C1 segment of cervical spinal cord (tissue), 14 donors: ENCODE measurements around the gene CHRNA9.

ENCODE experiments used
- DNase-seq, 14 donors: peaks; one replicate each; lab custom pipeline; 2025; lab: John Stamatoyannopoulos, UW

The CHRNA9 gene

GRCh38 chr4:40337051-40337450 is 1.9 kb downstream of the CHRNA9 start:
- DNase-seq: no peak

GRCh38 chr4:40337523-40337922 is 2.4 kb downstream of the CHRNA9 start:
- DNase-seq: no peak

- DNase-seq: no peak
Observed at GRCh38 chr4:40340030-40340429, 4.9 kb downstream of the CHRNA9 start.

DNA sequence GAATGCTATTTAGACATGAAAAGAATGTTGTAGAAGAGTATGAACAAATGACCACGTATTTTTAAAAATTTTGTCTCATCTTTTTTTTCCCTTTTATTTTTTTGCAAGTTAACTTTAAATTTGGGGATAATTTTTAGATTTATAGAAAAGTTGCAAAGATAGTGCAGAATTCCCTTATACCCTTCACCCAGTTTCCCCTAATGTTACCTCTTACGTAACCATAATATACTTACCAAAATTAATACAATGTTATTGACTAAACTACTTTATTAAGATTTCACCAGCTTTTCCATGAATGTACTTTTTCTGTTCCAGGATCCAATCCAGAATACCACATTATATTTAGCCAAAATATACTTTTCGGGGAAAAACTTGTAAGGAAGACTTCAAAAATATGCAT is 12.3 kb downstream of the CHRNA9 start:
- no peak for DNase-seq

DNA sequence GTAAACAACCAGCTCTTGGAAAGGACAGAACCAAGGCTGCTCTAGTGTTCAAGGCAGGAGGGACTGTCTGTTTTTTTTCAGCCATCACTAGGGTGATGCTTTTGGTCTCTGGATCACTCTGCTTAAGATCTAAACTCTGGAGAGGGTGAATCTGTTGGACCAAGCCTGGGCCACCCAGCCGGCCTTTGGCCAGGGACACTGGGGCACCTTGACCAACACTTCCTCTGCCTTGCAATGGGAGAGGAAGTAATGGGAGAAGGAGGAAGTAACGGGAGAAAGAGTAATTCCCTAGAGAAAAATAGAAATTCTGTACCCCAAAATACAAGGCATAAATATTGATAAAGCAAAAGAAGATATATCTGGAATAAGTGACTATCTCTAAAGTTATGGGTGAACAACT is 12.9 kb downstream of the CHRNA9 start:
- DNase-seq: no peak

GRCh38 chr4:40349561-40350198 is 14.5 kb downstream of the CHRNA9 start:
- no peak for DNase-seq

DNA sequence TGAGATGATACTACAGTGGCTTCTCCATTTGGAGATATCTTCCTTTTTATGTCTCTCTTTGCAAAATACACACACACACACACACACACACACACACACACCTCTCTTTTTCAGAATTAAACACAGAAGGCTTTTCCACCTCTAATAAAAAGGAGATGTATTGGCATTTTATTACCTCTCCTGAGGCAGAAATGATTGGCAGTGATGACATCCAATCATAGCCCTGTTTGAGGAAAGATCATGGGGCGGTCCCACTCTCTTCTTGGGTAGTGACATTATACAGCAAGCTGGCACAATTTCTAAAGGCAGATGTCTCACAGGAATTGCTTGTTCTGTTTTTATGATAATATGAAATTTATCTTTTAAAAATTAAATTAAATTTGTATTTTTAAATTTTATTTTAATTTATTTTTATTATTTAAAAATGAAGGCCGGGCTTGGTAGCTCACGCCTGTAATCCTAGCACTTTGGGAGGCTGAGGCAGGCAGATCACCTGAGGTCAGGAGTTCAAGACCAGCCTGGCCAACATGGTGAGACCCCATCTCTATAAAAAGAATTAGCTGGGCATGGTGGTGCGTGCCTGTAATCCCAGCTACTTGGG is 15.6 kb downstream of the CHRNA9 start:
- no peak for DNase-seq

GRCh38 chr4:40354158-40354557 is 19.0 kb downstream of the CHRNA9 start:
- DNase-seq: no peak

DNA sequence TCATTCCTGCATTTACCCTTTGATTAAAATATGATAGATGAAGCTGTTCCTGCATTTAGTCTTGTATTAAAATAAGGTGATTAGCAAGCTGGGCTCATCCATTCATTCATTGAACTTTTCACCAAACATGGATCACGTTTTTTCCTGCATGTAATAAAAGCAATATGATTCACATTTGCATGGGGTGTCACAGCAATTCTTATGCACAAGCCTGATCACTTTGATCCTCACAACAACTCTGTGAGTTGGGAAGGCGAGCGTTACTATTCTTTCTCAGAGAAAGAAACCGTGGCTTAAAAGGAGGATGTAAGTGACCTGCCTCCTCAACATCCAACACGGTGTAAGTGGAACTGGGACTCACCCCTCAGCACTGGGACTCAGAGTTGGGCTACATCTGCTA is 20.0 kb downstream of the CHRNA9 start:
- DNase-seq: no peak

DNA sequence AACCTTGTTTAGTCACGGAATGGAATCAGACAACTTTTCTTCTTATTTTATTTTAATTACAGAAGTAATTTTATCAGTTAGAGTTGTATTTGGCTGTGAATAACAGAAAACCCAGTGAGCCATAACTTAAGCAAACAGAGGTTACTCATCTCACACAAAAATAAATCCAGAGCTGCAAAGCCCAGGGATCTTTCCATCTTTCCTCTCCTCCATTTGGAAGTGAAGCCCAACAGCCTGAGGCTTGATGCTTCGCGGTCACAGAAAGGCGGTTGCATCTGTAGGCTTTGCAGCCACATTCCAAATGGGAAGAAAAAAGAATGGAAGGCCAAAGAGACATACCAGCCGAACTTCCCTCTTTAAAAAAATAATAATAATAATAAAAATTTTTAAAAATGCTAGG is 22.6 kb downstream of the CHRNA9 start:
- no peak for DNase-seq

DNA sequence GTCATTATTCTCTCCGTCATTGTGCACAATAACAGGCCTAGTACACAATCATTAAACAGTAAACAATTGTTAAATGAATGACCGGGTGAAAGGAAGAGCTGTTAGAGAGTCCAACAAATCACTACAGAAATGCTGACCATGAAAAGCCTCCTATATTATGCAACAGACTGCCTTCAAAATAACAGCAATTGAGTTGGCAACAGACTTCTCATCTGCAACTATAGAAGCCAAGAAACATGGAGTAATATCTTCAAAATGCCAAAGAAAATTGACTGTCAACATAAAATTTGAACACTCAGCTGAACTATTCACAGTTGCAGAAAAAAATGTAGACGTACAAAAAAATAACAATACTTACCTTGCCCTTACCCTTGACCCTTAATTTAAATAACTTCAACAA is 26.2 kb downstream of the CHRNA9 start:
- DNase-seq: no peak

DNA sequence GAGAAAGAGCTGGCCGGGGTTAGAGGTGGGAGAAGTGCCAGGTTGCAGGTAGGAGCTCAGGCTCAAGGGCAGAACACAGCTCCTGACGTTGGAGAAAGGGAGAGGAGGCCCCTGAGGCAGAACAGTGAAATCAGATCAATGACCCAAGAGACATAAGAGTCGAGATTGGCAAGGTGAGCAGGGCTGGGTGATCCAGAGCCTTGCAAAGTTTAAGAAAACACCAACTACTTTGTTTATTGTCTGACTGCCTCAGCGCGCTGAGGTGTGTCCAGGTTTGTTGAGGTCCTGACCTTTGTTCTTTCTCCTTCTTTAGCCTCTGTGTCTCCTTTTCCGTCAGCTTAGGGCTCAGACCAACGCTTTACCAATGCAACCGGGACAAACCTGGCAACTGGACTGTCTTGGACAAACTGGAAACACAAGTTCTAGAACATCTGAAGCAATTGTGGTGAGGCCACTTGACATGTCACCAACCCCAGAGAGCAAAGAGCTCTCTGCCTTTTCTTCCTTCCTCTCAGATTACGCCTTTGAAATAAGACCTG is 28.3 kb downstream of the CHRNA9 start:
- no peak for DNase-seq

DNA sequence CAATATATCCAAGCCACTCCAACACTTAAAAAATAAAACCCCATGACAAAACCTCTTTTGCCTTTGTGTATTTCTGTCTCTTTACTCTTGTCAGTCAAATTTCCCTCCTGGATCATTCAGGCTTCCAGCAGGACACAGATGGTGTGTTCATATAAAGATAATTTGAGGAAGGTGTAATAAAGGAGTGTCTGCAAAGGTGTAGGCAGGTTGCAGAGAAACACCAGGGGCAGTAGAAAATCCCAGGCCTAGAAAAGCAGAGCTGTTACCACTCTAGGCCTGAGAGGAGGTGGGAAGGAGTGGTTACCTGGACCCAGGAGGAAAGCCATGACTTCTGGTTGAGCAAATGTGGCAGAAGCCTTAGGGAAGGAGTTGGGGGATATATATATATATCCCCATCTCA is 28.8 kb downstream of the CHRNA9 start:
- DNase-seq: no peak

- no peak for DNase-seq
Observed at GRCh38 chr4:40365766-40366165, 30.6 kb downstream of the CHRNA9 start.

DNA sequence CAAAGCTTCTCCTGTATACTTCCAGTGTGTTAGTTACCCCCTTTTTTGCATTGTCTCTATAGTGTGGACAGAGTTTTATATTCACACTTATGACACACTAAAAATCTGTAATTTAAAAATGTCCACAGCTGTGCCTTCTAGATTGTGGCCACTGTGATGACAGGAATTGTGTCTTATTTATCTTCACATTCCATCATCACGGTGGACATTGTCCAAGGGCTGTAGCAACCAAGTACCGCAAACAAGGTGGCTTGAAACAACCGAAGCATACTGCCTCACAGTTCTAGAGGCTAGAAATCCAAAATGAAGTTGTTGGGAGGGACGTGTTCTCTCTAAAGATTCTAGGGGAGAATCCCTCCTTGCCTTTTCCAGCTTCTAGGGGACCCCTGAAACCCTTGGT is 32.3 kb downstream of the CHRNA9 start:
- DNase-seq: no peak

GRCh38 chr4:40369437-40370274 is 34.5 kb downstream of the CHRNA9 start:
- DNase-seq: no peak

- no peak for DNase-seq
Observed at GRCh38 chr4:40372651-40373050, 37.5 kb downstream of the CHRNA9 start.

GRCh38 chr4:40373636-40374035 is 38.5 kb downstream of the CHRNA9 start:
- DNase-seq: no peak

DNA sequence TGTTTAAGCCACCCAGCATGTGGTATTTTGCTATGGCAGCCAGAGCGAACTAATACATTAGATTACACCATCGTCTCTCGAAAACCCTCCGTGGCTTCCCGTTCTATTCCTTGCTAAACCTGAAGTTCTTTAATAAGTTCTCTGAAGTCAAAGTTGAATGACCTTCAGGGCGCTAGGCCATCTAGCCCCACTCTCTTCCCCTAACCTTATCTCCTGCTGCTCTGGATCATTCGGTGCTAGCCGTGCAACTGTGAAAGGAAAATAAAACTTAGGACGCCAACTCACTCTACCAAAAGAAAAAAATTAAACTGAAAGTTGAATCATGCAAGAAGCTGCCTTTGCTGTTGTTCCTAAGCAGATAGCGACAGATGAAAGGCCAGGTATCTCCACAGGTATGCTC is 40.0 kb downstream of the CHRNA9 start:
- DNase-seq: no peak

- DNase-seq: no peak
Observed at GRCh38 chr4:40375620-40376019, 40.5 kb downstream of the CHRNA9 start.

DNA sequence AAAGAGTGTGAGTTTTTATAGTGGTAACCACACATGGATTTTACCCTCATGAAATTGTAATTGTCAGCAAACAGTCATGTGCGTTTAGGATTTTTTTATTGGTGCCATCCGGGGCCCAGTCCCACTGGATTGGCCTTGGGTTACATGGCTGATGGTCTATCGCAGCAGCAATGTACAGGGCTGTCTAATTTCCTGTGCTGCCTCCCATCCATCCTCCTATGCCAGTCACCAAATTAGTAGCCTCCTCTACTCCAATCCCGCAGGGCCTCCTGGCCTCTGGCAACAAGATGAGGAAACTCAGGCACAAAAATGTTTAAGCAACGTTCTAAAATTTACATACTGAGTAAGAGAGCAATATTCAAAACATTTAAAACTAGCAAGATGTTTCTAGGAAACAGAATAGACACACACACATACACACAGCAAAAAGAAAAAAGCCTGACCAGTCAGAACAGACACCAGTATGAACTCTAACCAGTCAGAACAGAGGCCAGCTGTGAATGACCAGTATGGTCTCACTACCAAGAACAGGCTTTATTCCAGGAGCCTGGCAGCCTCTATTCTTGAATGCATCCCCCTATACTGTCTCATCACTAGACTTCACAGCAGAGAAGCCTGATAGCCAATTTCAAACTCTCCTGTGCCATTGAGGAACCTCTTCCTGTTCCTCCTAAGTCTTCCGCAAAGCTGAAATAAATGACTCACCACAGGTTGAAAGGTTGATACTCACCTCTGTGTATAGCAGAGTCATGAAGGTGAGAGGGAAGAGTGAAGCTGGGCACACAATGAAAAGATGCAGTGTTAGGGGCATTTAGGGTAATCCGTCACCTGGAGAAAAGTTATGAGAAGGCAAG is 42.6 kb downstream of the CHRNA9 start:
- DNase-seq: no peak

GRCh38 chr4:40378619-40379018 is 43.5 kb downstream of the CHRNA9 start:
- DNase-seq: no peak
